Left forelimb (tissue), 1 donor: ENCODE results near the gene MRPS35.

ENCODE experiments used
- DNase-seq: peaks from one replicate; pipeline ENCODE4 v3.0.0-alpha.2; 2018; ENCODE audit warnings: low spot score

Gene MRPS35

GRCh38 chr12:27710592-27711316, at the start of gene MRPS35:
Gene MRPS35, plus strand, starts transcription at chr12:27710832. Its CDS starts 12 bp downstream, at chr12:27710844.
- DNase-seq = peak; percentile 96

- no peak for DNase-seq
Measured at GRCh38 chr12:27665704-27666103, 44.9 kb upstream of the MRPS35 start.

- DNase-seq = no peak
Measured at GRCh38 chr12:27666510-27666909, 44.1 kb upstream of the MRPS35 start.

- no peak for DNase-seq
Measured at GRCh38 chr12:27667540-27667939, 43.1 kb upstream of the MRPS35 start.

GRCh38 chr12:27672051-27672450, 38.6 kb upstream of the MRPS35 start:
- no peak for DNase-seq

- no peak for DNase-seq
Measured at GRCh38 chr12:27672643-27673042, 38.0 kb upstream of the MRPS35 start.

GRCh38 chr12:27673101-27673718, 37.4 kb upstream of the MRPS35 start:
- DNase-seq = no peak

- DNase-seq = no peak
Measured at GRCh38 chr12:27674989-27675388, 35.6 kb upstream of the MRPS35 start.

- no peak for DNase-seq
Measured at GRCh38 chr12:27680619-27681018, 30.0 kb upstream of the MRPS35 start.

GRCh38 chr12:27682534-27682933, 28.1 kb upstream of the MRPS35 start:
- DNase-seq = no peak

- no peak for DNase-seq
Measured at GRCh38 chr12:27685274-27685673, 25.4 kb upstream of the MRPS35 start.

GRCh38 chr12:27686147-27686546, 24.5 kb upstream of the MRPS35 start:
- no peak for DNase-seq

GRCh38 chr12:27688671-27689070, 22.0 kb upstream of the MRPS35 start:
- no peak for DNase-seq

GRCh38 chr12:27689558-27690180, 21.0 kb upstream of the MRPS35 start:
- no peak for DNase-seq

GRCh38 chr12:27693403-27693802, 17.2 kb upstream of the MRPS35 start:
- no peak for DNase-seq

GRCh38 chr12:27695556-27696292, 14.9 kb upstream of the MRPS35 start:
- no peak for DNase-seq

- no peak for DNase-seq
Measured at GRCh38 chr12:27696293-27696652, 14.4 kb upstream of the MRPS35 start, which contains the start of gene REP15. Gene REP15, plus strand, starts transcription at chr12:27696447. Its CDS starts 116 bp downstream, at chr12:27696563.

- no peak for DNase-seq
Measured at GRCh38 chr12:27696864-27697564, 13.6 kb upstream of the MRPS35 start.

GRCh38 chr12:27703720-27704452, 6.7 kb upstream of the MRPS35 start:
- DNase-seq = no peak

- DNase-seq = no peak
Measured at GRCh38 chr12:27705263-27705662, 5.4 kb upstream of the MRPS35 start.

GRCh38 chr12:27707216-27707615, 3.4 kb upstream of the MRPS35 start:
- no peak for DNase-seq
